Stimulated activated CD8-positive, alpha-beta memory T cell treated with anti-CD3 and anti-CD28 coated beads, Interleukin-12 subunit alpha, Interleukin-12 subunit beta, amount 100 ng/mL, for 24 hours (primary cell): ENCODE measurements around the gene TIMM13.

Experiments
- DNase-seq: peaks from one replicate; pipeline ENCODE4 v3.0.0-alpha.2; 2020; ENCODE audit errors: extremely low read depth

Gene TIMM13

GRCh38 chr19:2454962-2455850, 27.8 kb upstream of the TIMM13 start:
- DNase-seq = no peak

GRCh38 chr19:2454199-2454961, 27.0 kb upstream of the TIMM13 start:
- DNase-seq = no peak

GRCh38 chr19:2453431-2454025, 26.1 kb upstream of the TIMM13 start:
- no peak for DNase-seq

GRCh38 chr19:2451741-2452140, 24.4 kb upstream of the TIMM13 start:
- DNase-seq = no peak

- DNase-seq = no peak
Measured at GRCh38 chr19:2451138-2451537, 23.8 kb upstream of the TIMM13 start.

GRCh38 chr19:2449019-2449418, 21.6 kb upstream of the TIMM13 start:
- no peak for DNase-seq

GRCh38 chr19:2446381-2446780, 19.0 kb upstream of the TIMM13 start:
- no peak for DNase-seq

GRCh38 chr19:2444251-2445002, 17.0 kb upstream of the TIMM13 start:
- DNase-seq = no peak

GRCh38 chr19:2443785-2444182, 16.4 kb upstream of the TIMM13 start:
- DNase-seq = no peak

GRCh38 chr19:2443116-2443784, 15.9 kb upstream of the TIMM13 start:
- DNase-seq = no peak

GRCh38 chr19:2441096-2441752, 13.8 kb upstream of the TIMM13 start:
- no peak for DNase-seq

- no peak for DNase-seq
Measured at GRCh38 chr19:2440515-2440914, 13.1 kb upstream of the TIMM13 start.

- DNase-seq = no peak
Measured at GRCh38 chr19:2438178-2438577, 10.8 kb upstream of the TIMM13 start.

GRCh38 chr19:2436926-2437325, 9.5 kb upstream of the TIMM13 start:
- no peak for DNase-seq

- DNase-seq = no peak
Measured at GRCh38 chr19:2436384-2436783, 9.0 kb upstream of the TIMM13 start.

GRCh38 chr19:2434721-2435265, 7.4 kb upstream of the TIMM13 start:
- no peak for DNase-seq

GRCh38 chr19:2434267-2434666, 6.9 kb upstream of the TIMM13 start:
- no peak for DNase-seq

- DNase-seq = no peak
Measured at GRCh38 chr19:2433854-2434253, 6.5 kb upstream of the TIMM13 start.

GRCh38 chr19:2432131-2432848, 4.9 kb upstream of the TIMM13 start:
- DNase-seq = no peak
